ENCODE measurements around the gene NFKBIA. TPM values are rescaled to one million over a fixed set of nuclear protein-coding genes. Genes with fewer than 3 reads are reported as not detected.
"Not testable (repeated sequence)": the region's sequence is repeated elsewhere in the genome, so short reads cannot be mapped to it uniquely, and the experiment has no call there.

Gene NFKBIA
- total and polyA plus RNA-seq, 11 donors: 42.7 to 193 (median 64.3) TPM

DNA sequence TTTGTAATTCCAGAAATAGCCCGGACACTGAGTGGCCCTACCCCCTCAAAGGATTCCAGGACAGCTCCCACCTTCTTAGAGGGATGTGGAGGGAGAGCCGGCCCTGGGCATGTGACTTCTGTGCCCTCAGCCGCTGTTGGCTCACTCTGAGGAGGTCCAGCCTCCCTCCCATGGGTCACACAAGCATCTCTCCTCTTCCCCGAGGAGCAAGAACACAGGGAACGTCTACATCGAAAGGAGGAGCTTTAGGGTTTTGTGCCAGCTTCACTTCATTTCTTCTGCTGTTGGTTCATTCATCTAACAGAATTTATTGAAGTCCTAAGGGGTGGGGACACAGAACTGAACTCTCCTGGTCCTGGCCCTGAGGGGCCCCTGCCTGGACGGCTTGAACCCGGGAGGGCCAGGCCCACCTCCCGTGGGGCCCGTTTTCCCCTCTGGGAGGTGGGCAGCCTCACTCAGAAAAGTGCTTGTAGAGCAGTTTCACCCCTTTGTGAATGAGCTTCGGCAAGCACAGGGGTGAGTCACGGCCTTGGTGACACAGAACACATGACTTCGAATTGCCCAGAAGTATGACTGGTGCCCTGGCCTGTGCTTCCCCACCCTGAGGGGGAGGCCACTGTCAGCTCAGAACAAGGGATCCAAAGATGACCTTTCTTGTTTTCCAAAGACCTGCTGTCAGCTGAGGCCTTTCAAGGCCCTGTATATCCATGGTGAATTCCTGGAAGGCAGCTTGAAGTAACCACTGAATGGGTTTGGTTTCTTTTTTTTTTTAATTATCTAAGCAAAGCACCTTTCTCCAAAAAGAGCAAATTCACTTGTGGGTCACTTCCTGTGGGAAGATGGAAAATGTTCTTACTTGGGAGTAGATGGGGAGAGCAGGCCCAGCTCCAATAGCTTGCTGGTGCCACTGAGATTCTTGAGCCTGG is 39.2 kb downstream of the NFKBIA start:
- TF ChIP-seq, protein P1, sequence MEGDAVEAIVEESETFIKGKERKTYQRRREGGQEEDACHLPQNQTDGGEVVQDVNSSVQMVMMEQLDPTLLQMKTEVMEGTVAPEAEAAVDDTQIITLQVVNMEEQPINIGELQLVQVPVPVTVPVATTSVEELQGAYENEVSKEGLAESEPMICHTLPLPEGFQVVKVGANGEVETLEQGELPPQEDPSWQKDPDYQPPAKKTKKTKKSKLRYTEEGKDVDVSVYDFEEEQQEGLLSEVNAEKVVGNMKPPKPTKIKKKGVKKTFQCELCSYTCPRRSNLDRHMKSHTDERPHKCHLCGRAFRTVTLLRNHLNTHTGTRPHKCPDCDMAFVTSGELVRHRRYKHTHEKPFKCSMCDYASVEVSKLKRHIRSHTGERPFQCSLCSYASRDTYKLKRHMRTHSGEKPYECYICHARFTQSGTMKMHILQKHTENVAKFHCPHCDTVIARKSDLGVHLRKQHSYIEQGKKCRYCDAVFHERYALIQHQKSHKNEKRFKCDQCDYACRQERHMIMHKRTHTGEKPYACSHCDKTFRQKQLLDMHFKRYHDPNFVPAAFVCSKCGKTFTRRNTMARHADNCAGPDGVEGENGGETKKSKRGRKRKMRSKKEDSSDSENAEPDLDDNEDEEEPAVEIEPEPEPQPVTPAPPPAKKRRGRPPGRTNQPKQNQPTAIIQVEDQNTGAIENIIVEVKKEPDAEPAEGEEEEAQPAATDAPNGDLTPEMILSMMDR (IDR thresholded peaks at IDR 0.05): no peak
- TF ChIP-seq POLR2A (IDR thresholded peaks at IDR 0.05): no peak

GRCh38 chr14:35362911-35363374 is 41.6 kb downstream of the NFKBIA start:
- H3K27ac ChIP-seq: peak overlapping the region in 4 of 12 donors; percentile 16 to 62 (median 36)

More for the DNA sequence above, 39.2 kb downstream of the NFKBIA start:
- WGBS, 4 donors: 65 to 77% (median 70%) methylated on average over 11 to 13 of the region's 13 CpGs
- ATAC-seq: peak; percentile 34 to 90 (median 88)
- intact Hi-C loops (cut with DNase I): no loop called here
- Histone ChIP-seq H3K4me3 (no peak overlapping the region), H3K27ac (peak overlapping the region in 10 of 12 donors; percentile 6 to 92 (median 53)), H3K4me1 (peaks cover 0 to 64% (median 24%) of the 10 kb centered on the region in 12 donors), H3K9me3 (no peaks in the 10 kb centered on the region), H3K36me3 (no peaks in the 10 kb centered on the region), H3K27me3 (no peaks in the 10 kb centered on the region)
- peak in 3 of 5 donors; percentile 61 to 84 (median 69) for DNase-seq

DNA sequence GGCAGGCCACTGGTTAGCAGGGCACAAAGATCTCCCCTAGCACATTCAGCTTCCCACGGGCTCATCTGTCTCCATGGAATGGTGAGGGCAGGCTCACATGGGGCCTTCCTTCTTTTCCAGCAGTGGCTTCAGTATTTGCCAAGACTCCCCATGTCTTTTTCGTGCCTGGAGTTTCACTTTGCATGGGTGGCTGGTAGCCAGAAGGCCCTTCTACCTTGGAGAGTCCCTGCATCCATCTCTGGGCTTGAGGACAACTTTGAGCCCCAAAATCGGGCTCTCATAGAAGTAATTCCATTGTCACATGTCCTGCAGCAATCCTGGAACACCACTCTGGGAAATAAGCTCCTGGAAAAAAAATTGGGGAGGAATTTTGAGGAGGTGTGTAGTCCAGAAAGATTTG is 42.1 kb downstream of the NFKBIA start:
- ATAC-seq (no peak), DNase-seq (no peak)
- Histone ChIP-seq H3K27me3 (no peaks in the 10 kb centered on the region), H3K27ac (peak overlapping the region in 6 of 12 donors; percentile 5 to 44 (median 32)), H3K36me3 (no peaks in the 10 kb centered on the region), H3K9me3 (no peaks in the 10 kb centered on the region), H3K4me1 (peaks cover 0 to 42% (median 19%) of the 10 kb centered on the region in 12 donors), H3K4me3 (no peak overlapping the region)
- 37 to 64% (median 47%) methylated on average over 3 of the region's 3 CpGs for WGBS, 4 donors
- no peak for TF ChIP-seq POLR2A (IDR thresholded peaks at IDR 0.05)
- TF ChIP-seq, protein P1 (IDR thresholded peaks at IDR 0.05): no peak
- intact Hi-C loops (cut with DNase I): no loop called here

More at GRCh38 chr14:35362911-35363374, 41.6 kb downstream of the NFKBIA start:
- Histone ChIP-seq H3K9me3 (no peaks in the 10 kb centered on the region), H3K27me3 (no peaks in the 10 kb centered on the region), H3K4me3 (no peak overlapping the region), H3K4me1 (peaks cover 0 to 45% (median 21%) of the 10 kb centered on the region in 12 donors), H3K36me3 (no peaks in the 10 kb centered on the region)
- DNase-seq: no peak
- ATAC-seq: no peak
- WGBS, 4 donors: 68 to 80% (median 78%) methylated on average over 25 of the region's 25 CpGs
- TF ChIP-seq, protein P1 (IDR thresholded peaks at IDR 0.05): no peak
- TF ChIP-seq POLR2A (IDR thresholded peaks at IDR 0.05): no peak
- intact Hi-C loops (cut with DNase I): no loop called here

GRCh38 chr14:35361141-35361480 is 43.4 kb downstream of the NFKBIA start:
- Histone ChIP-seq H3K4me3 (no peak overlapping the region), H3K27ac (no peak overlapping the region), H3K36me3 (no peaks in the 10 kb centered on the region), H3K27me3 (no peaks in the 10 kb centered on the region), H3K4me1 (peaks cover 0 to 32% (median 20%) of the 10 kb centered on the region in 12 donors), H3K9me3 (no peaks in the 10 kb centered on the region)
- WGBS, 4 donors: 93 to 96% (median 95%) methylated on average over 8 of the region's 8 CpGs
- TF ChIP-seq POLR2A (IDR thresholded peaks at IDR 0.05): no peak
- TF ChIP-seq, protein P1 (IDR thresholded peaks at IDR 0.05): no peak
- DNase-seq (no peak), ATAC-seq (no peak)
- intact Hi-C loops (cut with DNase I): no loop called here

DNA sequence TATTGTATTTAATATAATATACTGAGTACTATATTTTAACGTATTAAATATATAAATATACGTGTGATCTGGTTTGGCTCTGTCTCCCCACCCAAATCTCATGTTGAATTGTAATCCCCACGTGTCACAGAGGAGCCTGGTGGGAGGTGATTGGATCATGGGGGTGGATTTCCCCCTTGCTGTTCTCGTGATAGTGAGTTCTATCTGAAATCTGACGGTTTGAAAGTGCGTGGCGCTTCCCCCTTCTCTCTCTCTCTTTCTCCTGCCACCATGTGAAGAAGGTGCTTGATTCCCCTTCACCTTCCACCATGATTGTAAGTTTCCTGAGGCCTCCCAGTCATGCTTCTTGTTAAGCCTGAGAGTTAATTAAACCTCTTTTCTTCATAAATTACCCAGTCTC is 44.9 kb downstream of the NFKBIA start:
- DNase-seq; H3K27me3 ChIP-seq; intact Hi-C loops (cut with DNase I); H3K9me3 ChIP-seq; H3K36me3 ChIP-seq; H3K4me3 ChIP-seq; ATAC-seq; H3K27ac ChIP-seq: not testable (repeated sequence)
- H3K4me1 ChIP-seq: peaks cover 0 to 21% (median 9%) of the 10 kb centered on the region in 12 donors
- 76 to 87% (median 86%) methylated on average over 7 of the region's 7 CpGs for WGBS, 4 donors

Data from heart left ventricle (tissue), 16 donors.